KBM-7 (cell line): ENCODE data around the gene ERBB4.

ENCODE experiments used
- DNase-seq: peaks from one replicate; pipeline ENCODE4 v3.0.0-alpha.2; 2015
- in situ Hi-C: fragments of 300-500 bp; cut with MboI; formaldehyde crosslinking; loops from 2 replicates; pipeline ENCODE4 v1.14.3; 2020; ENCODE audit warnings: low sequenced_read_pairs, low pct_unique_long_range_greater_than_20kb, mixed read lengths

Gene ERBB4

GRCh38 chr2:212385241-212385640, 153.4 kb downstream of the ERBB4 start:
- no peak for DNase-seq
- in situ Hi-C loops: no loop called here

GRCh38 chr2:212384027-212384426, 154.6 kb downstream of the ERBB4 start:
- in situ Hi-C loops: no loop called here
- DNase-seq: no peak

GRCh38 chr2:212381428-212382102, 157.0 kb downstream of the ERBB4 start:
- no peak for DNase-seq
- in situ Hi-C loops: no loop called here

GRCh38 chr2:212379103-212379502, 159.5 kb downstream of the ERBB4 start:
- in situ Hi-C loops: no loop called here
- no peak for DNase-seq

- no peak for DNase-seq
- in situ Hi-C loops: no loop called here
Observed at GRCh38 chr2:212367431-212367830, 171.2 kb downstream of the ERBB4 start.

GRCh38 chr2:212364112-212364985, 174.3 kb downstream of the ERBB4 start:
- in situ Hi-C loops: no loop called here
- no peak for DNase-seq

- in situ Hi-C loops: no loop called here
- no peak for DNase-seq
Observed at GRCh38 chr2:212361174-212361756, 177.3 kb downstream of the ERBB4 start.

- in situ Hi-C loops: no loop called here
- DNase-seq: no peak
Observed at GRCh38 chr2:212360068-212360460, 178.5 kb downstream of the ERBB4 start.

GRCh38 chr2:212359425-212360067, 179.1 kb downstream of the ERBB4 start:
- no peak for DNase-seq
- in situ Hi-C loops: no loop called here

- DNase-seq: no peak
- in situ Hi-C loops: no loop called here
Observed at GRCh38 chr2:212357606-212358005, 181.0 kb downstream of the ERBB4 start.

- in situ Hi-C loops: no loop called here
- DNase-seq: no peak
Observed at GRCh38 chr2:212354382-212354781, 184.2 kb downstream of the ERBB4 start.

GRCh38 chr2:212348501-212348900, 190.1 kb downstream of the ERBB4 start:
- in situ Hi-C loops: no loop called here
- no peak for DNase-seq

- DNase-seq: no peak
- in situ Hi-C loops: no loop called here
Observed at GRCh38 chr2:212346865-212347264, 191.7 kb downstream of the ERBB4 start.

- in situ Hi-C loops: no loop called here
- DNase-seq: no peak
Observed at GRCh38 chr2:212345966-212346365, 192.6 kb downstream of the ERBB4 start.

- DNase-seq: no peak
- in situ Hi-C loops: no loop called here
Observed at GRCh38 chr2:212344131-212344530, 194.5 kb downstream of the ERBB4 start.

- in situ Hi-C loops: no loop called here
- no peak for DNase-seq
Observed at GRCh38 chr2:212343167-212343566, 195.4 kb downstream of the ERBB4 start.

GRCh38 chr2:212337486-212338343, 200.9 kb downstream of the ERBB4 start:
- in situ Hi-C loops: no loop called here
- DNase-seq: no peak

GRCh38 chr2:212337036-212337435, 201.6 kb downstream of the ERBB4 start:
- DNase-seq: no peak
- in situ Hi-C loops: no loop called here

- in situ Hi-C loops: no loop called here
- DNase-seq: no peak
Observed at GRCh38 chr2:212330263-212330662, 208.3 kb downstream of the ERBB4 start.
